Measurements from ENCODE around the gene THADA.

DNA sequence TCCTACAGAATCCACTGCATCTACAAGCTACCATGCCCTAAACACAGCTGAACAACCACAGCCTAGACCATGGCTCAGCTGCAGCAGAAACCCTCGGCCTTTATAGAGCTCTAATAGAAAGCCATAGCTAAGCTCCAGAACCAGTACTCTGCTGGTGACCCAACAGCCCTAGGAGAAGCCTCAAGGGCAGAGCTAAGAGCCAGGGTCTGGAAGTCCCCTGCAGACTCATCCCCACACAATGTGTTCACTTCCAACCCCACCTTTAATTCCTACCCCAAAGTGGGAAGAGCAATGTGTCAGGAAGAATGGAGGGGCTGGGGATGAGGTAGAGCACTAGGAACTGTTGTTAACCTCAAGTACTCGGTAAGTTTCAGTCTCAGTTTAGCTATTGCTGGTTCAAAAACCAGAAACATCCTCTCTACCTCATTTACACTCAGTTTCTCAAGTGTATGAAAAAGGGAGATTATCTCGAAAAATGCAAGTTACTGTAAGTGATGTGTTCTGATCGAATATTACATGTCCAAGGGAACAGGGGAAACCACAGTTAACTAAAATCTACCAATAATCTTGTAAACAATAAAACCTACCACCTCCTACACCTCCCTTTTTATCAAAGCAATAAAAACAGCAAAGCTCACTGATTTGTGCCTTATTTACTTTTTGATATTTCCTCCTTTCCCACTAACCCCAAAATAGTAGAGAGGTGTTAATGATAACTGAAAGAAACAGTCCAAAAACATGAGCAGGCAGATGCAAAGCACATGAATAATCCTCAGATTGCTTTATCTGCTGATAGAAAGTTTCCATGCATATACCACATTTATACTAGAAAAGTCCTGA, 36.2 kb downstream of the THADA start:
- no peak for TF ChIP-seq HDGF (IDR thresholded peaks at IDR 0.05; ENCODE audit: borderline replicate concordance)
- TF ChIP-seq, protein P1, sequence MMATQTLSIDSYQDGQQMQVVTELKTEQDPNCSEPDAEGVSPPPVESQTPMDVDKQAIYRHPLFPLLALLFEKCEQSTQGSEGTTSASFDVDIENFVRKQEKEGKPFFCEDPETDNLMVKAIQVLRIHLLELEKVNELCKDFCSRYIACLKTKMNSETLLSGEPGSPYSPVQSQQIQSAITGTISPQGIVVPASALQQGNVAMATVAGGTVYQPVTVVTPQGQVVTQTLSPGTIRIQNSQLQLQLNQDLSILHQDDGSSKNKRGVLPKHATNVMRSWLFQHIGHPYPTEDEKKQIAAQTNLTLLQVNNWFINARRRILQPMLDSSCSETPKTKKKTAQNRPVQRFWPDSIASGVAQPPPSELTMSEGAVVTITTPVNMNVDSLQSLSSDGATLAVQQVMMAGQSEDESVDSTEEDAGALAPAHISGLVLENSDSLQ (IDR thresholded peaks at IDR 0.05), result no peak
- no peak for TF ChIP-seq FOXK2 (IDR thresholded peaks at IDR 0.05)
- TF ChIP-seq TARDBP (IDR thresholded peaks at IDR 0.05), result no peak
- TF ChIP-seq CTBP1 (IDR thresholded peaks at IDR 0.05; ENCODE audit: borderline replicate concordance), result no peak
- no peak for TF ChIP-seq ARNT (IDR thresholded peaks at IDR 0.05)
